GM18502 (cell line): ENCODE data around the gene HABP2.

Source experiments
- ATAC-seq: cut with Tn5 transposase; IDR thresholded peaks from one replicate; pipeline ENCODE4 v1.9.1; 2021; ENCODE audit warnings: mild to moderate bottlenecking; ENCODE audit not compliant: unreplicated experiment, poor library complexity

The HABP2 gene

GRCh38 chr10:113621799-113622198 is 68.9 kb downstream of the HABP2 start:
- no peak for ATAC-seq

GRCh38 chr10:113622831-113623230 is 70.0 kb downstream of the HABP2 start:
- ATAC-seq, result no peak

- ATAC-seq, result no peak
Observed at GRCh38 chr10:113625461-113626186, 72.8 kb downstream of the HABP2 start.

GRCh38 chr10:113626809-113627355 is 74.0 kb downstream of the HABP2 start:
- ATAC-seq, result no peak

GRCh38 chr10:113627836-113628235 is 75.0 kb downstream of the HABP2 start:
- ATAC-seq, result no peak

- no peak for ATAC-seq
Observed at GRCh38 chr10:113628607-113629153, 75.8 kb downstream of the HABP2 start.

GRCh38 chr10:113630929-113631533 is 78.2 kb downstream of the HABP2 start:
- ATAC-seq, result no peak

- no peak for ATAC-seq
Observed at GRCh38 chr10:113631684-113632367, 79.0 kb downstream of the HABP2 start.
